CD1c-positive myeloid dendritic cell (primary cell): ENCODE measurements around the gene GLB1L3.

Source experiments
- DNase-seq: peaks from one replicate; pipeline ENCODE4 v3.0.0-alpha.2; 2016; ENCODE audit errors: extremely low spot score

GLB1L3 gene

DNA sequence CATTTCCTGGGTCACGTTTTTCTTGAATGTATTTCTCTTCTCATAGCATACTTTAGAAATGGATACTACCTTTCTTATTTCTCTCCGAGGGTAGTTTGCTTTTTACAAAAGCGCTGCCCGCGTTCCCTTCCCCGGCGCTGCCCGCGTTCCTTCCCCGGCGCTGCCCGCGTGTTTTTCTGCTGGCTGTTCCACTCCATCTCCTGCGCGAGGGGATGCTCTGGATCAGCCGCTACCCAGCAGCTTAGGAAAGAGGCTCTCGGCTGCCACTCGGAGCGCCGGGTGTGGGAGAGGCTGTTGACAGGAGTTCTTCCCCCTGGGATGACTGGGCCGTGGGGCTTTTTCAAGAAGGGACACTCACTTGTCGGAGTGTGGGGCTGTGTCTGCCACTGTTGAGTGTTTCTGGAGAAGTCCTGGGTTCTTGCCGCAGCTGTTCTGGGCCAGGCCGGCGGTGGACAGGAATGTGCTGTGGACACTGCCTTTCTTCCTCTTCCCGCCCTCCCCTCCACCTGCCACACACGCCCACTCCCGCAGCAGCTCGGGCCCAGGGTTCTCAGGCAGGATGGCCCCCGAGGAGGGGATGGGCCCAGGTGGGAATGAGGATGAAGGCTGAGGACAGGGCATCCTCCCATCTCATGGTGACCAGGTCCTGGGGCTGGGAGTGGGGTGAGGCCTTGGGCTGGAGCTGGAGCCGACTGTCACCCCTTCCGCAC is 86.2 kb downstream of the GLB1L3 start:
- no peak for DNase-seq

DNA sequence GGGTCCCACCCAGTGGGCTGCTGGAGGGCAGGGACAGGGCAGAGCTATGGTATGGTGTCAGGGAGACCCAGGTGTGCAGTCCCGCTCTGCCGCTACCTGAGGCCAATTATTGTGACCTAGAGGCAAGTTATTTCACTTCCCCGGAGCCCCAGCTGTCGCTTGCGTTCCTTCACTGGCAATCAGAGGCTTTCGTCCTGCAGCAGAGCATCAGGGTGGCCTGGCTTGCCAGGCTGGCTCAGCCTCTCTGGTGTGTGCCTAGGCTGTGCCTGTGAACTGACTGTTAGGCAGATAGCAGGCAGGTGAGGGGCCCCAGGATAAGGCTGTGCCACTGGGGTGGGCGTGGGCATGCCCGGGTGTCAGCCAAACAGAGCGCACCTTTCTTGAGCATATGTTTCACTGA is 87.0 kb downstream of the GLB1L3 start:
- no peak for DNase-seq

DNA sequence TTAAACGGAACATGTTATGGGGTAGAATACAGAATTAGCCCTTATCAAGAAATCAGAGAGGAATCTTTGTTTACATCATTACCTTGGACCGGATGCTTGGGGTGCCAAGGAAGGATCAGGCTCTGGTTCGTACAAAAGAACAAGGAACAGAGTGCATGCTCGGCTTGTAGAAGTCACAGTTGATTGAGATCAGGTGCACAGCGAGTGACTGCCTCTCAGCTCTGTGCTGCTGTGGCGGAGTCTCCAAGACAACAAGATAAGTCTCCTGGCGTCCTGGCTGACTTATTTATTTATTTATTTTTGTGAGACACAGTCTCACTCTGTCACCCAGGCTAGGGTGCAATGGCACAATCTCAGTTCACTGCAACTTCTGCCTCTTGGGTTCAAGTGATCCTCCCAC is 87.4 kb downstream of the GLB1L3 start:
- DNase-seq, result no peak

DNA sequence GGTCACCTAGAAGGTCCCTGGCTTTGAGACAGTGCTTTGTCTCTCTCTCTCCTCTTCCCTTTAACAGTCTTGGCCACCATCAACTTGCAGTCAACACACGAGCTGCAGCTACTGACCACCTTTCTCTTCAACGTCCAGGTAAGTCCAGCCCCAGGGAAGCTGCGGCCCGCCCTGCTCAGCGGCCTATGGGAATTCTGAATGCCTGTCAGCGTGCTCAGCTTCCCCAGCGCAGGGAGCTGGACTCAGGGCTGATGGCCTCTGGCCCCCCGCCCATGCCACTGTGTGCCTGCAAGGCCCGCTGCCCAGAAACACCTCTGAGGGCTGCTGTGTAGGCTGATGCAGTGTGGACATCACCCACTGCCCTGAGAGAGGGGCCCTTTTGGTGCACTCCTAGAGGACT is 88.1 kb downstream of the GLB1L3 start:
- DNase-seq, result no peak

DNA sequence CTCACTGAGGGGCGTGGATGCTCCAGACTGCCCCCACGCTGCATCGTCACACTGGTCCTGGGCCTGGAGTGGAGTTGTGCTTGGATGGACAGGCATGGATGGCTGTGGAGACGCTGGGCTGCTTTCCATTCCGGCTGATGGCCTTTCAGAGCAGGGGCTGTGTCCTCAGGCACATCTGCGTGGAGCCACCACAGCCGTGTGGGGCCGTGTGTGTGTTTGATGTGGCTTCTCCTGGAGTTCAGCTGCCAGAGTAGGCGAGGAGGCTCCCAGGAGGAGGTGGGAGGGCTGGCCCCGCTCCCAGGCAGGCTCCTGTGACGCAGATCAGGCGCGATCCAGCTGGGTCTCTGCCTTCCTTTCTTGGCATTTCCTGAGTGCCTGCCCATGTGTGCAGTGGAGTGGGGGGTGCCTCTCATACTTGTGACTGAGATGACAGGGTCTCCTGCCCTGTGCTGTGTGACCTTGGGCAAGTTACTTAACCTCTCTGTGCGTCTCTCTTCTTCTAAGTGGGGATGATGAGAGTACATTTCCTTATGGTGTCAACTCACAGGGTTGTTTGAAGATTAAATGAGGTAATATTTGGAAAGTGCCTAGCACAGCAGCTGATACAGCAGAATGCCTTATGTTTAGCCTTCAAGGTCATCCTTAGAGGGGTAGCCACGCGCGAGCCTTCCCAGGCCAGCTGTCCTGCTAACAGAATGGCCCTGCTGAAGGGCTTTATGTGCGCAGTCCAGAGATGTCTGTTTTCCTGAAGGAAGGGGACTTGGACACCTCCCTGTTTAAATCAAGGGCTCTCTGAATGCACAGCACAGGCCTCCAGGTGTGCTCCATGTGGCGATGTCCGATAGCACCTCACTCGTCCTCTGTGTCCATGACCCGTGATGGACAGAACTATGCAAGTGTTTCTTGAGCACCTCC is 89.1 kb downstream of the GLB1L3 start:
- DNase-seq, result no peak

DNA sequence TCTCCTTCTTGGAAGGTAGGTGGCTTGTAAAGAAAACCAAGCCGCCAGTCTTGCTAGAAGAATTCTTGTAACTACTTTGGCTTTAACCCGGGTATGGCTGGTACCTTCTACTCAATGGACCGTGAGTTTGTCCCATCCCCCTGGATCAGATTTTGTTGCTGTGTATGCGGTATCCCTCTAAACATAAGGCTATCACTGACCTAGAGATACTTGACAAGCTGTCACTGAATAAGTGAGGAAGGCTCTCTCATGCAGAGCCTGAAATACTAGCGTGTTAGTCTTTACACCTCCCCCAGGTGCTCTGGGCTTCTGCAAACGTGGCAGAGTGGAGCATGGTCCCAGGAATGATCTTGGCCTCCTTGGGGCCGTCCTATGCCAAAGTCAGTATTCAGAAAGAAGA is 90.1 kb downstream of the GLB1L3 start:
- no peak for DNase-seq

DNA sequence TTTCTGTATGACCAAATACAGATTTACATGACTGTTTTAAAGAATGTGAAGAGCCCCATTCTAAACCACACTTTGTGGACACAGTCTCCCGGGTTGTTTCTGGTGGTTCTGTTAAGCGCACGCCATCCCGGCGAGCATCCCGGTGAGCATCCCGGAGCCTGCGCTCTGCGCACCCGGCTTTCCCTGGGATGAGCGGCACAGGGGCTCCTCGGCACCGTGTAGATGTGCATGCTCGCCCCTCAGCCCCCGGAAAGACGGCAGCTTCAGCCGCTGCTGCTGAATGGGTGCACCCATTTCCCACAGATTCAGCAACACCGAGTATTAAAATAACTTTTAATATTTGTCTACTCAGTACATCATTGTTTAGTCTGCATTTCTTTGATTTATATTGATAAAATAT is 91.6 kb downstream of the GLB1L3 start:
- no peak for DNase-seq
